SK-N-MC (cell line): ENCODE data around the gene TANC1.

Source experiments
- DNase-seq: peaks from one replicate; pipeline ENCODE4 v3.0.0-alpha.2; 2011; ENCODE audit warnings: low read depth, low spot score
- H3K27ac ChIP-seq: fragments of 200-600 bp; sonication (generic); 2 replicates; pipeline ENCODE4 v1.5.1; 2016; ENCODE audit warnings: mixed run types
- H3K36me3 ChIP-seq: fragments of 200-600 bp; sonication (generic); 2 replicates; pipeline ENCODE4 v1.6.1; 2017; ENCODE audit warnings: antibody characterized with exemption, low read length, mixed read lengths; ENCODE audit not compliant: insufficient read depth
- H3K4me3 ChIP-seq: fragments of 200-600 bp; sonication (generic); 2 replicates; pipeline ENCODE4 v1.5.1; 2016
- H3K9ac ChIP-seq: fragments of 200-600 bp; sonication (generic); 2 replicates; pipeline ENCODE4 v1.8.0; 2017; ENCODE audit warnings: mixed run types, mixed read lengths; ENCODE audit not compliant: insufficient read length
- H3K9me3 ChIP-seq: fragments of 200-600 bp; sonication (generic); 2 replicates; pipeline ENCODE4 v1.6.1; 2017; ENCODE audit warnings: low read depth, mild to moderate bottlenecking, antibody characterized with exemption, low read length, moderate library complexity, mixed read lengths
- EZH2 ChIP-seq: fragments of 200-600 bp; sonication (generic); IDR thresholded peaks from one replicate; pipeline ENCODE4 v1.6.1; 2017; ENCODE audit warnings: antibody characterized with exemption
- FOXP2 ChIP-seq: optimal IDR thresholded peaks from 2 replicates; pipeline ENCODE3; 2011; ENCODE audit warnings: mild to moderate bottlenecking, moderate library complexity; ENCODE audit not compliant: insufficient read depth; ENCODE audit errors: extremely low read length, control extremely low read depth
- POLR2AphosphoS5 ChIP-seq: IDR thresholded peaks from 2 replicates; pipeline ENCODE4 v1.6.1; 2012; ENCODE audit warnings: mild to moderate bottlenecking, low read depth, low read length, borderline replicate concordance

Gene TANC1

GRCh38 chr2:159103411-159103810 lies 135.0 kb downstream of the TANC1 start:
- H3K27ac ChIP-seq = no peak overlapping the region
- H3K9me3 ChIP-seq = no peaks in the 10 kb centered on the region
- DNase-seq = no peak
- H3K36me3 ChIP-seq = no peaks in the 10 kb centered on the region
- H3K4me3 ChIP-seq = no peak overlapping the region
- no peak for TF ChIP-seq FOXP2
- TF ChIP-seq EZH2 = no peak
- TF ChIP-seq POLR2AphosphoS5 = no peak
- H3K9ac ChIP-seq = no peak overlapping the region

GRCh38 chr2:159106109-159106508 lies 137.7 kb downstream of the TANC1 start:
- Histone ChIP-seq H3K36me3 (no peaks in the 10 kb centered on the region), H3K9ac (no peak overlapping the region), H3K27ac (no peak overlapping the region), H3K4me3 (no peak overlapping the region), H3K9me3 (no peaks in the 10 kb centered on the region)
- no peak for TF ChIP-seq EZH2
- TF ChIP-seq POLR2AphosphoS5 = no peak
- no peak for TF ChIP-seq FOXP2
- DNase-seq = no peak

GRCh38 chr2:159108181-159108893 lies 139.9 kb downstream of the TANC1 start:
- TF ChIP-seq FOXP2 (no peak), POLR2AphosphoS5 (no peak), EZH2 (no peak)
- no peak overlapping the region for H3K4me3 ChIP-seq
- H3K9ac ChIP-seq = no peak overlapping the region
- DNase-seq = no peak
- H3K27ac ChIP-seq = no peak overlapping the region
- no peaks in the 10 kb centered on the region for H3K36me3 ChIP-seq
- no peaks in the 10 kb centered on the region for H3K9me3 ChIP-seq

GRCh38 chr2:159109517-159109916 lies 141.1 kb downstream of the TANC1 start:
- no peak overlapping the region for H3K9ac ChIP-seq
- no peak overlapping the region for H3K4me3 ChIP-seq
- no peak overlapping the region for H3K27ac ChIP-seq
- DNase-seq = no peak
- TF ChIP-seq EZH2 (no peak), FOXP2 (no peak), POLR2AphosphoS5 (no peak)
- no peaks in the 10 kb centered on the region for H3K36me3 ChIP-seq
- no peaks in the 10 kb centered on the region for H3K9me3 ChIP-seq

- Histone ChIP-seq H3K9me3 (no peaks in the 10 kb centered on the region), H3K9ac (no peak overlapping the region), H3K36me3 (no peaks in the 10 kb centered on the region), H3K27ac (no peak overlapping the region), H3K4me3 (no peak overlapping the region)
- no peak for TF ChIP-seq POLR2AphosphoS5
- TF ChIP-seq FOXP2 = no peak
- TF ChIP-seq EZH2 = no peak
- no peak for DNase-seq
These were observed 142.3 kb downstream of the TANC1 start for GRCh38 chr2:159110784-159111183.

GRCh38 chr2:159111346-159111927 lies 143.0 kb downstream of the TANC1 start:
- H3K4me3 ChIP-seq = no peak overlapping the region
- H3K27ac ChIP-seq = no peak overlapping the region
- no peak for DNase-seq
- no peaks in the 10 kb centered on the region for H3K36me3 ChIP-seq
- H3K9me3 ChIP-seq = no peaks in the 10 kb centered on the region
- no peak overlapping the region for H3K9ac ChIP-seq
- TF ChIP-seq POLR2AphosphoS5 = no peak
- no peak for TF ChIP-seq FOXP2
- no peak for TF ChIP-seq EZH2

GRCh38 chr2:159114835-159115234 lies 146.4 kb downstream of the TANC1 start:
- no peak for TF ChIP-seq FOXP2
- TF ChIP-seq POLR2AphosphoS5 = no peak
- TF ChIP-seq EZH2 = no peak
- no peak overlapping the region for H3K27ac ChIP-seq
- DNase-seq = no peak
- H3K36me3 ChIP-seq = no peaks in the 10 kb centered on the region
- no peak overlapping the region for H3K9ac ChIP-seq
- H3K9me3 ChIP-seq = no peaks in the 10 kb centered on the region
- no peak overlapping the region for H3K4me3 ChIP-seq

GRCh38 chr2:159116922-159117321 lies 148.5 kb downstream of the TANC1 start:
- Histone ChIP-seq H3K9me3 (no peaks in the 10 kb centered on the region), H3K9ac (no peak overlapping the region), H3K27ac (no peak overlapping the region), H3K4me3 (no peak overlapping the region), H3K36me3 (no peaks in the 10 kb centered on the region)
- TF ChIP-seq EZH2 = no peak
- no peak for TF ChIP-seq FOXP2
- no peak for TF ChIP-seq POLR2AphosphoS5
- no peak for DNase-seq
